NCI-H524 treated with DMSO at 0.1 percent for 48 hours (cell line): ENCODE data around the gene EIF2S1.
"Not testable (repeated sequence)": the region's sequence is repeated elsewhere in the genome, so short reads cannot be mapped to it uniquely, and the experiment has no call there.

ENCODE experiments used
- DNase-seq: peaks from one replicate; lab custom pipeline; 2025; lab: John Stamatoyannopoulos, UW

EIF2S1 gene

GRCh38 chr14:67411820-67412421 is 51.8 kb downstream of the EIF2S1 start, which contains the start of gene PLEK2:
PLEK2 (minus strand) TSS chr14:67412165; CDS start chr14:67412059, 106 bp downstream.
- no peak for DNase-seq

GRCh38 chr14:67413806-67414769 is 54.0 kb downstream of the EIF2S1 start:
- no peak for DNase-seq

- DNase-seq, result not testable (repeated sequence)
Measured at GRCh38 chr14:67415610-67416009, 55.5 kb downstream of the EIF2S1 start.

- no peak for DNase-seq
Measured at GRCh38 chr14:67416085-67416484, 56.0 kb downstream of the EIF2S1 start.

GRCh38 chr14:67416810-67417209 is 56.7 kb downstream of the EIF2S1 start:
- no peak for DNase-seq

GRCh38 chr14:67417633-67418032 is 57.5 kb downstream of the EIF2S1 start:
- DNase-seq, result no peak

- DNase-seq, result no peak
Measured at GRCh38 chr14:67418401-67419191, 58.5 kb downstream of the EIF2S1 start.

GRCh38 chr14:67420102-67420739 is 60.1 kb downstream of the EIF2S1 start:
- DNase-seq, result no peak

GRCh38 chr14:67421356-67422224 is 61.5 kb downstream of the EIF2S1 start:
- DNase-seq, result no peak

GRCh38 chr14:67423424-67423823 is 63.3 kb downstream of the EIF2S1 start:
- DNase-seq, result no peak

GRCh38 chr14:67424539-67424938 is 64.4 kb downstream of the EIF2S1 start:
- DNase-seq, result no peak

- no peak for DNase-seq
Measured at GRCh38 chr14:67425608-67426007, 65.5 kb downstream of the EIF2S1 start.

- DNase-seq, result no peak
Measured at GRCh38 chr14:67426161-67426560, 66.0 kb downstream of the EIF2S1 start.

- DNase-seq, result peak; percentile 52
Measured at GRCh38 chr14:67426983-67427606, 67.0 kb downstream of the EIF2S1 start.

GRCh38 chr14:67428501-67429031 is 68.4 kb downstream of the EIF2S1 start:
- DNase-seq, result no peak

GRCh38 chr14:67429510-67430205 is 69.5 kb downstream of the EIF2S1 start:
- DNase-seq, result peak; percentile 98

GRCh38 chr14:67432050-67432564 is 72.0 kb downstream of the EIF2S1 start:
- no peak for DNase-seq

- no peak for DNase-seq
Measured at GRCh38 chr14:67435603-67436002, 75.5 kb downstream of the EIF2S1 start.
